HepG2 (cell line): Measurements from ENCODE around the gene KCNAB2. TPM values are rescaled to one million over a fixed set of nuclear protein-coding genes. Genes with fewer than 3 reads are reported as not detected.

Experiments used
- ATAC-seq: fragments of 200-7000 bp; cut with Tn5 transposase; 3 replicates; pipeline ENCODE4 v1.9.1; 2020; ENCODE audit warnings: mild to moderate bottlenecking, moderate library complexity
- BruUV-seq: library from RNA; stranded (reverse); fragments of 400-500 nt; replicated peaks from 2 replicates; lab custom pipeline; 2021; lab: Mats Ljungman, UMichigan
- CTCF ChIA-PET: fragments of 300-600 bp; formaldehyde crosslinking; extraction: SDS; loops from one replicate; lab custom pipeline; 2021; ENCODE audit warnings: low total read pairs, inconsistent platforms, low intra/inter-chr PET ratio; lab: Yijun Ruan, JAX
- POLR2A ChIA-PET: fragments of 350-600 bp; sonication (Branson Sonifier 250); formaldehyde crosslinking; loops from one replicate; lab custom pipeline; 2020; ENCODE audit warnings: antibody characterized with exemption, inconsistent platforms; lab: Yijun Ruan, JAX
- DNase-seq: peaks from one replicate; pipeline ENCODE4 v3.0.0-alpha.2; 2015; ENCODE audit warnings: low spot score
- FAIRE-seq: peaks from 3 replicates; lab custom pipeline; 2011; peaks lifted over from hg19 to GRCh38; lab: Jason Lieb, UNC
- H2AFZ ChIP-seq: one replicate; pipeline ENCODE4 v1.6.1; 2011; ENCODE audit warnings: low read length, inconsistent platforms
- H3K27ac ChIP-seq: fragments of 300-600 bp; 3 replicates; pipeline ENCODE4 v1.8.0; 2011; ENCODE audit warnings: mixed run types, mild to moderate bottlenecking, mixed read lengths, low read length, inconsistent platforms; ENCODE audit not compliant: insufficient read depth; ENCODE audit errors: extremely low read length
- H3K27me3 ChIP-seq, 2 experiments: fragments of 200-600 bp in 1 of 2; 2 replicates in 1 of 2; 3 replicates in 1 of 2; pipeline versions ENCODE4 v1.6.0 to v1.8.0; 2011; ENCODE audit warnings: low read length in 2 of 2, mild to moderate bottlenecking in 2 of 2, moderate library complexity in 2 of 2, inconsistent platforms in 1 of 2; ENCODE audit not compliant: insufficient read depth in 2 of 2, control insufficient read depth in 1 of 2
- H3K36me3 ChIP-seq, 2 experiments: fragments of 200-600 bp in 1 of 2; replicated peaks in 1 of 2; 2 replicates in 1 of 2; 3 replicates in 1 of 2; pipeline versions ENCODE4 v1.5.1 to v1.8.0; 2011; ENCODE audit warnings: low read length in 2 of 2, inconsistent platforms in 1 of 2; ENCODE audit not compliant: insufficient read depth in 2 of 2, control insufficient read depth in 1 of 2
- H3K4me1 ChIP-seq: 2 replicates; pipeline ENCODE4 v1.5.1; 2012; ENCODE audit warnings: low read length, inconsistent platforms; ENCODE audit not compliant: insufficient read depth
- H3K4me2 ChIP-seq: 2 replicates; pipeline ENCODE4 v1.6.0; 2011; ENCODE audit warnings: low read depth, low read length, inconsistent platforms
- H3K4me3 ChIP-seq, 3 experiments: fragments of 200-600 bp in 1 of 3; sonication (generic), shearing (Covaris generic) in 1 of 3; replicated peaks in 1 of 3; 2 replicates each; pipeline ENCODE4 v1.5.1; 2011 to 2016; ENCODE audit warnings: low read length in 3 of 3, inconsistent platforms in 2 of 3, low read depth in 2 of 3, mild to moderate bottlenecking in 2 of 3, control low read depth in 1 of 3, mixed read lengths in 1 of 3; ENCODE audit not compliant: insufficient read depth in 1 of 3
- H3K79me2 ChIP-seq: one replicate; pipeline ENCODE4 v1.6.1; 2011; ENCODE audit warnings: low read length, inconsistent platforms; ENCODE audit not compliant: insufficient read depth
- H3K9ac ChIP-seq: 2 replicates; pipeline ENCODE4 v1.6.0; 2011; ENCODE audit warnings: mild to moderate bottlenecking, low read depth, low read length, inconsistent platforms; ENCODE audit not compliant: insufficient read depth
- H3K9me3 ChIP-seq: 2 replicates; pipeline ENCODE4 v1.5.1; 2012; ENCODE audit warnings: mild to moderate bottlenecking, low read length
- H4K20me1 ChIP-seq: 2 replicates; pipeline ENCODE4 v1.6.0; 2011; ENCODE audit warnings: inconsistent platforms, mild to moderate bottlenecking, low read length, moderate library complexity; ENCODE audit not compliant: insufficient read depth
- CHCHD3 ChIP-seq: sonication (generic); formaldehyde crosslinking; IDR thresholded peaks from 2 replicates; pipeline ENCODE4 v1.8.0; 2022; ENCODE audit warnings: mild to moderate bottlenecking, missing genetic modification reagents, moderate library complexity
- GTF2F1 ChIP-seq: fragments of 150-350 bp; IDR thresholded peaks from 2 replicates; pipeline ENCODE4 v1.6.1; 2014; ENCODE audit warnings: low read length
- HNRNPL ChIP-seq: fragments of 200-400 bp; formaldehyde crosslinking; IDR thresholded peaks from 2 replicates; pipeline ENCODE4 v1.6.1; 2017; ENCODE audit warnings: mild to moderate bottlenecking, low read depth, low read length
- KDM5A ChIP-seq: fragments of 200-600 bp; sonication (generic); IDR thresholded peaks from 2 replicates; pipeline ENCODE4 v1.7.0; 2018; ENCODE audit warnings: antibody characterized with exemption, mild to moderate bottlenecking, low read length, borderline replicate concordance
- SIN3B ChIP-seq: fragments of 150-350 bp; IDR thresholded peaks from 2 replicates; pipeline ENCODE4 v1.6.1; 2014; ENCODE audit warnings: low read length
- SRF ChIP-seq: IDR thresholded peaks from 2 replicates; pipeline ENCODE4 v1.6.1; 2011; ENCODE audit warnings: mild to moderate bottlenecking, low read depth, low read length, moderate library complexity
- ZNF790 ChIP-seq: sonication (generic); formaldehyde crosslinking; IDR thresholded peaks from 2 replicates; pipeline ENCODE4 v1.8.0; 2022; ENCODE audit warnings: missing genetic modification reagents, mild to moderate bottlenecking, borderline replicate concordance
- WGBS: methylation state at CpG from one replicate; pipeline ENCODE4 v1.1.6; 2017; ENCODE audit warnings: low lambda C conversion rate; 5-methylcytosine and 5-hydroxymethylcytosine counted together
- in situ Hi-C: cut with HindIII; loops from 2 replicates; pipeline ENCODE4 v1.10.0; 2017; ENCODE audit warnings: low pct_unique_long_range_greater_than_20kb; ENCODE audit not compliant: extremely low pct_ligation_motif_present
- intact Hi-C: fragments of 100-400 bp; cut with micrococcal nuclease; formaldehyde crosslinking; loops from one replicate; pipeline ENCODE4 v1.10.0; 2022; ENCODE audit not compliant: unreplicated experiment
- polyA plus RNA-seq, 8 experiments: library from polyadenylated mRNA; depleted of rRNA in 3 of 8; stranded (reverse) in 7 of 8; unstranded in 1 of 8; fragments of >200 nt; fragmentation: Illumina TruSeq in 4 of 8; extraction: Trizol in 4 of 8; gene quantifications; 2 replicates each; pipeline versions ENCODE4 v1.2.1 to v1.2.3, GENCODE V29; 2011 to 2016; ENCODE audit warnings: low read depth in 4 of 8, missing spikeins in 1 of 8, mixed read lengths in 1 of 8; ENCODE audit not compliant: insufficient read depth in 1 of 8
- total RNA-seq, 5 experiments: library from RNA; depleted of rRNA; stranded (reverse); fragments of >200 nt; fragmentation: Illumina TruSeq; extraction: Trizol; gene quantifications; 2 replicates each; pipeline ENCODE4 v1.2.3, GENCODE V29; 2016; ENCODE audit warnings: low read depth in 1 of 5
- TF ChIP-seq, protein P1 (sequence below): IDR thresholded peaks from 2 replicates; pipeline ENCODE4 v1.6.1; 2016; ENCODE audit warnings: low read depth
- TF ChIP-seq, protein P2 (sequence below): sonication (generic); formaldehyde crosslinking; IDR thresholded peaks from 2 replicates; pipeline ENCODE4 v1.5.0; 2020; ENCODE audit warnings: mild to moderate bottlenecking, missing genetic modification reagents
- TF ChIP-seq, protein P3 (sequence below): sonication (generic); formaldehyde crosslinking; IDR thresholded peaks from 2 replicates; pipeline ENCODE4 v1.9.0; 2022; ENCODE audit warnings: missing genetic modification reagents, mild to moderate bottlenecking, borderline replicate concordance

The KCNAB2 gene
- total and polyA plus RNA-seq, 2 of the 13 experiments (the other 11 are each of a cell fraction or from before 2014, with no cell fraction given) = 6.2 to 8.8 TPM

DNA sequence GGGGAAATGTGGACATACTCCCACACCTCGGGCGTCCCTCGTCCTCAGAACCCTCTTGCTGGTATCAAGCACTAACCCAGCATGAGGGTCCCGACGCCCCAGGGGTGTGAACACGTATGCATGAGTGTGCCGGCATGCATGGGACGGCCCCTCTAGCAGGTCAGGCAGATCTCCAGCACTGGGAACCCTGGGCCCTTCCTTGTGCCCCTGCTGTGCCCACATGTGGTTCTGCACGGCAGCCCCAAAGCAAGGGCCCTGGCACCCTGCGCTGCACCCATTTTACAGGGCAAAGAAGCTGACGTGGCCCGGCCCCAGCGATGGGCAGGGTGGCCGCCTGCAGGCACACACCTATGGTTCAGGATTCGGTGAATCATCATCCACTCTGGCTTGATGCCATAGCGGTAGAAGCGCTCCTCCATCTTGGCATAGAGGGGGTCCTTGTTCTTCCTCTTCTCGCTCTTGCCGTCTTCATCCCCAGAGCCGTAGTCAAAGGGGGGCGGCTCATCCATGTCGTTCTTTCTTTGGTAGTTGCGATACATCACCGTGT lies 100.2 kb downstream of the KCNAB2 start:
- Histone ChIP-seq H3K9me3 (no peaks in the 10 kb centered on the region), H3K4me1 (no peaks in the 10 kb centered on the region), H3K27me3 (peaks cover 14 to 78% of the 10 kb centered on the region in 2 experiments), H3K4me3 (no peak overlapping the region), H3K36me3 (no peaks in the 10 kb centered on the region), H3K27ac (no peak overlapping the region), H3K4me2 (no peak overlapping the region), H3K9ac (no peak overlapping the region), H4K20me1 (peaks cover 12% of the 10 kb centered on the region; the same call in 1 of the 2 replicates), H3K79me2 (no peaks in the 10 kb centered on the region), H2AFZ (no peak overlapping the region)
- no peak for ATAC-seq
- 53% methylated on average over 15 of the region's 24 CpGs for WGBS
- TF ChIP-seq HNRNPL (no peak), ZNF790 (CRISPR knock-in tag) (no peak), KDM5A (no peak), CHCHD3 (no peak), SRF (no peak), GTF2F1 (no peak), SIN3B (no peak)
- TF ChIP-seq, protein P1, sequence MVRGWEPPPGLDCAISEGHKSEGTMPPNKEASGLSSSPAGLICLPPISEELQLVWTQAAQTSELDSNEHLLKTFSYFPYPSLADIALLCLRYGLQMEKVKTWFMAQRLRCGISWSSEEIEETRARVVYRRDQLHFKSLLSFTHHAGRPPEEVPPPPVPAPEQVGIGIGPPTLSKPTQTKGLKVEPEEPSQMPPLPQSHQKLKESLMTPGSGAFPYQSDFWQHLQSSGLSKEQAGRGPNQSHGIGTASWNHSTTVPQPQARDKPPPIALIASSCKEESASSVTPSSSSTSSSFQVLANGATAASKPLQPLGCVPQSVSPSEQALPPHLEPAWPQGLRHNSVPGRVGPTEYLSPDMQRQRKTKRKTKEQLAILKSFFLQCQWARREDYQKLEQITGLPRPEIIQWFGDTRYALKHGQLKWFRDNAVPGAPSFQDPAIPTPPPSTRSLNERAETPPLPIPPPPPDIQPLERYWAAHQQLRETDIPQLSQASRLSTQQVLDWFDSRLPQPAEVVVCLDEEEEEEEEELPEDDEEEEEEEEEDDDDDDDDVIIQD (CRISPR knock-in tag) = no peak
- TF ChIP-seq, protein P2, sequence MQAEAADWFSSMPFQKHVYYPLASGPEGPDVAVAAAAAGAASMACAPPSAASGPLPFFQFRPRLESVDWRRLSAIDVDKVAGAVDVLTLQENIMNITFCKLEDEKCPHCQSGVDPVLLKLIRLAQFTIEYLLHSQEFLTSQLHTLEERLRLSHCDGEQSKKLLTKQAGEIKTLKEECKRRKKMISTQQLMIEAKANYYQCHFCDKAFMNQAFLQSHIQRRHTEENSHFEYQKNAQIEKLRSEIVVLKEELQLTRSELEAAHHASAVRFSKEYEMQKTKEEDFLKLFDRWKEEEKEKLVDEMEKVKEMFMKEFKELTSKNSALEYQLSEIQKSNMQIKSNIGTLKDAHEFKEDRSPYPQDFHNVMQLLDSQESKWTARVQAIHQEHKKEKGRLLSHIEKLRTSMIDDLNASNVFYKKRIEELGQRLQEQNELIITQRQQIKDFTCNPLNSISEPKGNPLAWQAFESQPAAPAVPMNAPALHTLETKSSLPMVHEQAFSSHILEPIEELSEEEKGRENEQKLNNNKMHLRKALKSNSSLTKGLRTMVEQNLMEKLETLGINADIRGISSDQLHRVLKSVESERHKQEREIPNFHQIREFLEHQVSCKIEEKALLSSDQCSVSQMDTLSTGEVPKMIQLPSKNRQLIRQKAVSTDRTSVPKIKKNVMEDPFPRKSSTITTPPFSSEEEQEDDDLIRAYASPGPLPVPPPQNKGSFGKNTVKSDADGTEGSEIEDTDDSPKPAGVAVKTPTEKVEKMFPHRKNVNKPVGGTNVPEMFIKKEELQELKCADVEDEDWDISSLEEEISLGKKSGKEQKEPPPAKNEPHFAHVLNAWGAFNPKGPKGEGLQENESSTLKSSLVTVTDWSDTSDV (CRISPR knock-in tag) = no peak
- TF ChIP-seq, protein P3, sequence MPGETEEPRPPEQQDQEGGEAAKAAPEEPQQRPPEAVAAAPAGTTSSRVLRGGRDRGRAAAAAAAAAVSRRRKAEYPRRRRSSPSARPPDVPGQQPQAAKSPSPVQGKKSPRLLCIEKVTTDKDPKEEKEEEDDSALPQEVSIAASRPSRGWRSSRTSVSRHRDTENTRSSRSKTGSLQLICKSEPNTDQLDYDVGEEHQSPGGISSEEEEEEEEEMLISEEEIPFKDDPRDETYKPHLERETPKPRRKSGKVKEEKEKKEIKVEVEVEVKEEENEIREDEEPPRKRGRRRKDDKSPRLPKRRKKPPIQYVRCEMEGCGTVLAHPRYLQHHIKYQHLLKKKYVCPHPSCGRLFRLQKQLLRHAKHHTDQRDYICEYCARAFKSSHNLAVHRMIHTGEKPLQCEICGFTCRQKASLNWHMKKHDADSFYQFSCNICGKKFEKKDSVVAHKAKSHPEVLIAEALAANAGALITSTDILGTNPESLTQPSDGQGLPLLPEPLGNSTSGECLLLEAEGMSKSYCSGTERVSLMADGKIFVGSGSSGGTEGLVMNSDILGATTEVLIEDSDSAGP (CRISPR knock-in tag) = no peak
- CTCF ChIA-PET = no interaction called here
- intact Hi-C loops = no loop called here
- in situ Hi-C loops = no loop called here
- no peak for FAIRE-seq
- POLR2A ChIA-PET = no interaction called here
- DNase-seq = no peak
- no TSS peak for BruUV-seq
